SKM-1 treated with dmso at 0.1 percent for 144 hours (cell line): Measurements from ENCODE around the gene CLCNKA.
"Not testable (repeated sequence)": the region's sequence is repeated elsewhere in the genome, so short reads cannot be mapped to it uniquely, and the experiment has no call there.

Source experiments
- DNase-seq: peaks from one replicate; lab custom pipeline; 2025; ENCODE audit not compliant: unreplicated experiment; lab: John Stamatoyannopoulos, UW

The CLCNKA gene

DNA sequence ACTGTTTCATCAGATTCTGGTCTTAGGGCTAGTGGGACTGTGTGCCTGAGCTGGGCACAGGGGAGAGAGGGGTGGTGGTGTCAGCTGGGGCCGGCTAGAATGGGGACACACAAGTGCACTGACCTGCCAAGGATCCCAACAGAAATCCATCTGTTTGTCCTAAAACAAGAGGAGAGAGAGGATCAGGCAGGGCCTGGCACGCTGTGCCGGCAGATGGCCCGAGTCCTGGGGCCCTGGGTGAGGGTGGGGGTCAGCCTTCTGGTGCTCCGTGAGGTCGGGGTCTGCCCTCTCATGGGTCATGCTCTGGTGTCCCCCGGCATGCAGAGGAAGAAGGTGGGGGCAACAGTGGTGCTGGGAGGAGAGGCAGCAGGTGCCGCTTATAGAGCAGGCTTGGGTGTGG lies 18.0 kb downstream of the CLCNKA start:
- DNase-seq, result not testable (repeated sequence)

DNA sequence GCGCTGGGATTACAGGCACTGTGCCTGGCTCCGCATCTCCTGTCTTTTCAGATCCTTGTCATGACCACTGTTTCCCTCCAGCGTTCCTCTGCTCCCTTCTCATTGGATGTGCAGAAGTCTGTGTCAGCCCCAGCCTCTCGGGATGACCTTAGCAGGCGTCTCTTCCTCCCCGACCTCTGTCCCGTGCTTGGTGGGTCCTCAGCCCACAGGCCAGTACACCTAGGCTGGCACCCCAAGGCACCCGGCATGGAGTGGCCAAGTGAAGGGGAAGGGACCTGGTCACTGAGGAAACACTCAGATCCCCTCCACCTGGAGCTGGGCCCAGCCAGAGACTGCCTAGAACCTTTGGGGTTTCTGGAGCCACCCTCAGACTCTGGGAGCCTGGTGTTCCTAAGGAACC lies 19.4 kb downstream of the CLCNKA start:
- no peak for DNase-seq

DNA sequence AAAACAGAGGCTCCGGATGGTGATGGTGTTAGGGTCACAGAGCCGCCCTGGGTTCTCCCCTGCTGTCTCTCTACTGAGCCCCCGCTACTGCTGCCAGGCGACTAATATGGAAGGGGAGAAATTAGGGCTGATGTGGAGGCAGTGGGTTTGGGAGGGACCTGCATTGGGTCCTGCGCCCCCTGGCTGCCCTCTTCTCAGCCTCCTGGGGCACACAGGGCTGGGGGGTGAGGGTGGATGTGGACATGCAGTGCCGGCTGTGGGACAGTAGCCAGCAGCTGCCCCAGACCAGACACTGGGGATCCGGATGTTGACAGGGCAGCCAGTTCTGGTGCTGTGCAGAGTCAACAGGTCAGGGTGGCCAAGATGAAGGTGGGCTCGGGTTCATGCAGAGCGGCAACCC lies 20.3 kb downstream of the CLCNKA start:
- DNase-seq, result no peak

DNA sequence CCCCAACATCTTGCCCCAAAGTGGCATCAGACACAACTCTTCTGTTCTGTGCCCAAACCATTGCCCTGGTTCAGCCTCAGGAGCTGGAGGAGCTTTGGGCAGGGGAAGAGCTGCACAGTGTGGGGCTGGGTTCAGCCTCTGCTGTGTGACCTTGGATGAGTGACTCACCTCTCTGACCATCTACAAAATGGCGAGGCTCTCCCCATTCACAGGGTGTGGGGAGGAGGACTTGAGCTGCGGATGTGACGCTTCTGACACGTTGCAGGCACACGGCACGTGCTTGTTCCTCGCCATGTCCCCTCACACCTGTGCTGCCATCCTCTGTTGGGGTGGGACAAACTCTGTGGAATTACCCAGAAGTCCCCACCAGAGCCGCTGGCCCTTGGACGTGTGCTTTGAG lies 20.8 kb downstream of the CLCNKA start:
- not testable (repeated sequence) for DNase-seq

DNA sequence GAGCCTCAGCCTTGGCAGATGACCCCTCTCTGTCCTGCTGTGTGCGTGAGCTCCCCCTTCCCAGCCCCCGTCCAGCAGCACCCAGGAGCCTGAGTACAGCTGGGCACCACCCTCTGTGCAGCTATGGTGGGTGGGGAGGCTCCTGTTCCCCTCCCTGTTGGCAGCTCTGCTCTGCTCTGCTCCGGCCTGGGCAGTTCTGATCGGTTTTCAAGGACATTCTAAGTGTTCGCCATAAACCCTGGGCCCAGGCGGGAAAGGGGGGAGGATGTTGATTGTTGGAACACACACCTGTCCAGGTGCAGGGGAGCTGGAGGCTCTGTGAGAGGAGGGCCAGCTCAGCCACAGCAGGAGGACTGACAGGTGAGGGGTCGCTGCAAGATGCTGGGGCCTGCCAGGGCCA lies 21.7 kb downstream of the CLCNKA start, which contains the start of gene CLCNKB:
CLCNKB (plus strand) TSS at position 262 of the 400 bp plus-strand sequence. CDS start 711 bp downstream, outside the sequence.
- no peak for DNase-seq

DNA sequence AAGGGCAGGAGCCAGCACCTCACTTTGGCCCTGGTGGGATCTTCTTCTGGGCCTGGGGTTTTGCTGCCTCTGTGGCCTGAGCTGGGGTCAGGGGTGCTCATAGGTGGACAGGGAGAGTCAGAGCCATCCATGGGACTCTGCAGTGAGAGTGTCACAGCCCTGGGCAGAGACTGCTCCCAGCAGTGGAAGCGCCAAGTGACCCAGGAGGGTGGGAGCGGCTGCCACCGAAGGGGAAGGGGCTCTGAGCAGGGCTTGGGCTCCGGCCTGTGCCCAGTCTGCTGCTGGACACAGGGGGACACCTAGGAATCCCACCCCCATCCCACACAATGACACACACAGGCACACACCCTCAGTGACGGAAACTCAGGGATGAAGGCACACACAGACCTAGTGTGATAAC lies 22.1 kb downstream of the CLCNKA start:
- DNase-seq, result no peak

DNA sequence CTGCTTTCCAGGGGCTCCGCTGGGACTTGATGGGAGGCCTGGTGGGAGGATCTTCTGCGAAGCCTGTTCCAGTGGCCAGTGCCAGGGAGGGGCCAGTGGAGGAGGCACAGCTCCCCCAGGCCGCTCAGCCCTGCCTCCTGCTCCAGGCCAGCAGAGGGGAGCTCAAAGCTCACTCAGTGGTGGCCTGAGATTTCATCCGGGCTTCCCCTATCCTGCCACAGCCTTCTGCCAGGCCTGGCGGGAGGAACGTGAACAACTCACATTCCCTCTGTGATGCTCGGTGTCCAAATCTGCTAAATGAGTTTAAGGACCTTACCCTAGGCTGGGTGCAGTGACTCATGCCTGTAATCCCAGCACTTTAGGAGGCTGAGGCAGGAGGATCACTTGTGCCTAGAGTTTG lies 25.0 kb downstream of the CLCNKA start:
- DNase-seq, result no peak

DNA sequence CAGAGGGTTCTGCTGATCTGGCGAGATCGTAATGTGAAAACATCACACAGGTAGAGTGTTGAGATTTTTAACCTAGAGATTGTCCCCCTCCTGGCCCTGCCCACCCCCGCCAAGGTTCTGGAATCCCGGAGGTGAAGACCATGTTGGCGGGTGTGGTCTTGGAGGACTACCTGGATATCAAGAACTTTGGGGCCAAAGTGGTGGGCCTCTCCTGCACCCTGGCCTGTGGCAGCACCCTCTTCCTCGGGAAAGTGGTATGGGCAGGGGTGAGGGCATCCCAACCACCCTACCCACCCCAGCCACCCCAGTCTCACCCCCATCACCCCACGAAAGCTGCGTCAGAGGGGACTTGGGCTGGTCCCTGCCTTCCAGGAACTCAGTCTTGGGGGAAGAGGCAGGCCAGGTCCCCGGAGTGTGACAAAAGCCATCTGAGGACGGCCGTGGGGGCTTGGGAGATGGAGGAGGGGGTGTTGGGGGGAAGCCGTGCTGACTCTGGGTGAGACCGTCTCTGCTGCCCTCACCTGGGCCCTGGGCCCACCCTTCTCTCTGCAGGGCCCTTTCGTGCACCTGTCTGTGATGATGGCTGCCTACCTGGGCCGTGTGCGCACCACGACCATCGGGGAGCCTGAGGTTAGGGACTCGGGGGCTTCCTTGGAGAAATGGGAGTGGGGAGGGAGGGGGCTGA lies 26.1 kb downstream of the CLCNKA start:
- DNase-seq, result no peak

DNA sequence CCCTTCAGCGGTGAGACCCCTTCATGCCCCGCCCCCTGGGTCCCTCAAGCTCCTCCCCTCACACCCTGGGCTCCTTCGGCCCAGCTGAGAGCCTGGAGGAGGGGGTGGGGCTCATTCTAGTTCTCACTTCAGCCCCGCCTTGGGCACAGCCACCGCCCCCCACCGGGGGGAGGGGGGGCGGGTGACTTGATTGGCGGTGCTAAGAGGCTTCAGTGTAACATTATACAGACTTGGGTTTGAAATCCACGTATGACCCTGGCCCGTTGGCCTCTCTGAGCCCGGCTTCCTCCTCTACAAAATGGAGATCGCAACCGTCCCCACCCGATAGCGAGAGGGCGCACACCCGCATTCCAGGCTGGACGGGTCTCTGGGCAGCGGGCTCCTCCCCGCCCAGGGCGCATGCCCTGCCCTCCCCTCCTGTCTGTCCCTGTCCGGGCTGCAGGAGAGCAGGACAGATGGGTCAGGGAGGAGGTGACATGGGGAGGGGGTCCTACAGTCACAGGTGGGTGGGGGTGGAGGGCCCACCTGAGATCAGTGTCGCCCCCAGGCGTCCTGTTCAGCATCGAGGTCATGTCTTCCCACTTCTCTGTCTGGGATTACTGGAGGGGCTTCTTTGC lies 26.8 kb downstream of the CLCNKA start:
- DNase-seq, result no peak

DNA sequence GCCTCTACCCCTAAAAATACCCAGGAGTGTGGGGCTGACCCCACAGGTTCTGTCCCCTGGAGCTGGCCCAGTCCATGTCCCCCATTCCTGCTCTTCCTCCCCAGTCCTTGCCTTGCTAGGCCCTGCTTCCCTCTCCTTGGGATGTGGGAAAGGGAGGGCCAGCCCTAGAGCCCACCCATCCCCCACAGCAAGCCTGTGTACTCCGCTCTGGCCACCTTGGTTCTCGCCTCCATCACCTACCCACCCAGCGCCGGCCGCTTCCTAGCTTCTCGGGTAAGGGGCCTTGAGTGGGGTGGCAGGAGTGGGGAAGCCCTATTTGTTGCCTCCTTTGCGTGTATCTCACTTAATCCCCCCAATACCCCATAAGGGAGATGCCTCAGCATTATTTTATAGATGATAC lies 28.5 kb downstream of the CLCNKA start:
- DNase-seq, result no peak

DNA sequence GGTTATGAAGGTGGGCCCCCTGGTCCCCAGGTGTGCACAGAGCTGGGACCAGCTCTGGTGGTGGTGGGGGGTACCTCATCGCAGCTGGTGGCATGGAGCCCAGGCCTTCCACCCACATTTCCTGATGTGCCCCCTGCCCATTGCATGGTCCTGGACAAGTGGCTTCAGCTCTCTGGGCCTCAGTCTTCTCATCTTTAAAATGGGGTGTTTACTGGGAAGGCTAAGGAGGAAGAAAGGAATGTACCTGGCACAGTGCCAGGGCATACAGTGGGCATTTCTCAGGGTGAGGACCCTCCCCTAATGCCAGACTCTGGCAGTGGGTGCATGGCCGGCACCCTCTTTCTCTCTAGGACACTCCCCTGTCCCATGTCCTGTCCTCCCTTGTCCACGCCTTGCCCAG lies 29.2 kb downstream of the CLCNKA start:
- no peak for DNase-seq

DNA sequence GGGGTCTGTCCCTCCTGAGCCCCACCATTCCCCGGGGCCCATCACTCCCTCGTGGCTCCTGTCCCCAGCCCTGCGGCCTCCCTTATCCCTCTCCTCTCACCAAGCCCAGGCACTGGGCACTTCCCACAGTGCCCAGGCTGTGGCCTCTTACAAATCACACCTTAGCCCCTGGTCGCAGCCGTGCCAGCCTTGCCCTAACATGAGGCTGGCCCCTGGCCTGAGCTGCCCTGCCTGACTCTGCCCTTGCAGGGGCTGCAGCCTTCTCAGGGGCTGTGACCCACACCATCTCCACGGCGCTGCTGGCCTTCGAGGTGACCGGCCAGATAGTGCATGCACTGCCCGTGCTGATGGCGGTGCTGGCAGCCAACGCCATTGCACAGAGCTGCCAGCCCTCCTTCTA lies 30.1 kb downstream of the CLCNKA start:
- DNase-seq, result not testable (repeated sequence)

DNA sequence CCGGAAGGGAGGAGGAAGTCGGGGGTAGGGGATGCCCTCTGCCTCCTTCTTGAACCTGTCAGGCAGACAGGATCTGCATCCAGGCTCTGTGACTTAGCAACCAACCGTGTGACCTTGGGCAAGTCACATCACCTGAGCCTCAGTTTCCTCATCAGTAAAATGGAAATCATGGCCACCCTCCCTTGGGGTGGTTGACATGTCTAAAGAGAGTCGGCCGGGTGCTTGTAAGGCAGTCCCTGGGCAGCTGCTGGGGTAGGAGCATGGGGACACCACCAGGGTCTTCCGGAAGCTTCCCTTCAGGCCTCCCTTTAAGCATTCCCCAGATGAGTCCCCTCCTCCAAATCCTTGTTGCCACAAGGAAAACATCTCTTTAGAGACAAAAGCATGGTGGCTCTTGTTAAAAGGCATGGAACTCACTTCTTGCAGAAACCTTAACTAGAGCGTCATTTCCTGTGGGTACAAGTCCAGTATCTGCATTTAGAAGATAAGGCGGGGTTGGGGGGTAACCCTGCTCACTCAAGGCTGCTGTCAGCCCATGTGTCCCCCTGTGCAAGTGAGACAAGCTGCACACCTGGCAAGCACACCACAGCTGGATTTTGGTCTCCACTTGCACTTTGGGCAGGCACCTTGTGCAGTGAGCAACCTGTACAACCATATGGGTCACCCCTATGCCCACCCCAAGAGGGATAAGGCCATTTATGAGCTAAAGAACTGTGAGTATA lies 32.1 kb downstream of the CLCNKA start:
- DNase-seq, result no peak

DNA sequence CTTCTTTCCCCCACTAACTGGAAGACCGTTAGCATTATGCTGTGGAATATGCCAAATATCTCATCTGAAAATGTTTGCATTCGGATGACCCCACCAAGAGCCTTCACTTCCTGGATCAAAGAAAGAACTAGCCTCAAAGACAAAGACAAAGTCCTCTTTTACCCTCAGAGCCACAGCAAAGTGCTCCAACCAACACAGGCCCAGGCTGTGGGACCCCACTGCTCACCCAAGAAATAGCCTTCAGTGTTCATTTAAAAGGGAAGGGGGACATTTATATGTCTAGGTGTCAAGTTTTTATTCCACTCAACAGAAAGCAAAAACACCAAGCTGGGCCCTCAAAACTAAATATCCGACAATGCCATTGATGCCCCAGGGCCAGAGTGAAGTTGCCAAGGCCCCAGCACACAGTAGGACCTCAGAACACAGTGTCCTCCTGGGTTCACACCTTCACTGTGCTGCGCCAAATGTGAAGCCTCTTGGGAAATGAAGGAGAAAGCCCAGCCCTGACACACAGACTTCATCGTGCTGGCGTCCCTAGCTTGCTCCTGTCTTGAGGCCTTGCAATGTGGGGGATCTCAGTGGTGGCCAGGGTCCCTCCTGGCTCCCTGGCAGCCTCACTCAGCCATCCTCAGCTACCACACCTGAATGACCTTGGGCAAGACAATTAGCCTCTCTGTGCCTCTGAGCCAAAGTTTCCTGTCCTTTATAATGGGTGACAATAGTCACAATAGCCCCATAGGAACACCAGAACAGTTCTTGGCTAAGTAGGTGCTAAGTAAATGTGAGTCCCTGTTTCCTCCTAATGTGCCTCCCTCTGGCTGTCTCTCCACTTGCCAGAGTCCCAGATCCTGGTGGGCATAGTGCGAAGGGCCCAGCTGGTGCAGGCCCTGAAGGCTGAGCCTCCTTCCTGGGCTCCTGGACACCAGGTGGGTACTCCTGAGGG lies 33.0 kb downstream of the CLCNKA start:
- no peak for DNase-seq

DNA sequence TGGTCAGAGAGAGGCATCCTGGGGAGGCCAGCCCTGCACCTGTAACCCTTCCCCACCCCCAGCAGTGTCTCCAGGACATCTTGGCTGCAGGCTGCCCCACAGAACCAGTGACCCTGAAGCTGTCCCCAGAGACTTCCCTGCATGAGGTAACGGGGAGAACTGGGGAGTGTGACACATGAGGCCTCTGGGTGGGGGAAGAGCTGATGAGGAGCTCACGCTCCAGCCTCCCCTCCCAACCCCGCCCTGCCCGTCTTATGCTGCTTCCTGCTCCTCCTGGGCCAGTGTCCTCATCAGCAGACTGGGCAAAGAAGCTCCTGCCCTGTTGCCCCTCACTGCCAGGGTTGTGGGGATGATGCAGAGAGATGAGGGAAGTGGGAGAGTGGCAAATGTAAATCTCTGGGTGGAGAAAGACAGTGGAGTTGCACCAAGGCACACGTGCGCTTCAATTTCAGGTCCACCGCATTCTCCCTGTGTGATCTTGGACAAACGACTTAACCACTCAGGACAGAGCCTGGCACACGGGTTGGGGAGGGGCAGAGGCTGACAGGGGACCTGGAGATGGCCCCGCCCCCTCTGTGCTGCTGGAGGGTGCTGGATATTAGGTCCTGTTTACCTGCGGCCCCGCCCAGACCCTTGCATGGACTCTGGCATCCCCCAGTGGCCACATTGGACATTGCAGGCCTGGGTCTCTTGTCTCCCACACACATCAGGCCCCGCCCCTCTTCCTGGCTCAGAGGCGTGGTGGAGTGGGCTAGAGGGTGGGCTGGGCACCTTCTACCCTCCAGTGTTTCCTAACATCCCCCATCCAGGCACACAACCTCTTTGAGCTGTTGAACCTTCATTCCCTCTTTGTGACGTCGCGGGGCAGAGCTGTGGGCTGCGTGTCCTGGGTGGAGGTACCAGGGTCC lies 34.0 kb downstream of the CLCNKA start:
- DNase-seq, result peak; percentile 32

DNA sequence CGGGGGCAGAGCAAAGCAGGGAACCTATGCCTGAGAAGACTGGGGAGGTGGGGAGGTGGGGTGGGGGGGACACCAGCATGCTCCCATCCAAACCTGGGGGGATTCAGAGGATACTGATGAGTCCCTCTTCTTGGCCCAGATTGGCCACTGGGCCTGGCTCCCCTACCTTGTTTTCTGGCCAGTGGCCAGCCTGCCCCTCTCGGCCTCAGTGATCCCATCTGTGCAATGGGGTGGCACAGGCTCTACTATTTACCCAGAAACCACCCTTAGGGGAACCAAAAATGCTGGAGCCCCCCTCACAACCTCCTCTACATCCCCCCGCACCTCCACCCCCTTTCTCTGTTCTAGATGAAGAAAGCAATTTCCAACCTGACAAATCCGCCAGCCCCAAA lies 34.7 kb downstream of the CLCNKA start:
- DNase-seq, result not testable (repeated sequence)

DNA sequence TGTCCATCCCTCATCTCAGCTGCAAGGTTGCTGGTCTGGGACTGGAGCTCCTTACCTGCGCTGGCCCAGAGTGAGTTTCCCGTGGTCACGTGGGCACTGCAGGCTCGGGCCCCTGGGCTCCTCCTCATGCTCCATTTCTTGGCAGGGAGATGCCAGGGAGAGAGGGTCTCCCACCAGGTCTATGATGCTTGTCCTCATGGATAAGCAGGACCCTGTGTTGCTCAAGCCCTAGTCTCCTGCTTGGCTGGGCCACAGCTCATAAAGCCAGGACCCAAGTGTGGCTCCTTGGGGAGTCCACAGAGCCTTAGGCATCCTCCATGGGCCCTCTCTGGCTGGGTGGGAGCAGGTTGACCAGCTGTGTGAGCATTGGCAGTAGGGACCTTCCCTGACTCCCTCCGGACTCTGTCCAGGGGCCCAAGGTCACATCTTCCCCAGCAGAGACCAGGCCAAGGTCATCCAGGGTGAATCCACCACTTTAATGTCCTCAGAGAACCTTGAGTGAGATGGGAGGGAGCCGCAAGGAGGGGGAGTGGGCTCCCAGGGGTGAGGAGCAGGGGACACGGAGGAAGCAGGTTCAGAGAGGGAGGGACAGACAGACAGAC lies 35.6 kb downstream of the CLCNKA start:
- not testable (repeated sequence) for DNase-seq

DNA sequence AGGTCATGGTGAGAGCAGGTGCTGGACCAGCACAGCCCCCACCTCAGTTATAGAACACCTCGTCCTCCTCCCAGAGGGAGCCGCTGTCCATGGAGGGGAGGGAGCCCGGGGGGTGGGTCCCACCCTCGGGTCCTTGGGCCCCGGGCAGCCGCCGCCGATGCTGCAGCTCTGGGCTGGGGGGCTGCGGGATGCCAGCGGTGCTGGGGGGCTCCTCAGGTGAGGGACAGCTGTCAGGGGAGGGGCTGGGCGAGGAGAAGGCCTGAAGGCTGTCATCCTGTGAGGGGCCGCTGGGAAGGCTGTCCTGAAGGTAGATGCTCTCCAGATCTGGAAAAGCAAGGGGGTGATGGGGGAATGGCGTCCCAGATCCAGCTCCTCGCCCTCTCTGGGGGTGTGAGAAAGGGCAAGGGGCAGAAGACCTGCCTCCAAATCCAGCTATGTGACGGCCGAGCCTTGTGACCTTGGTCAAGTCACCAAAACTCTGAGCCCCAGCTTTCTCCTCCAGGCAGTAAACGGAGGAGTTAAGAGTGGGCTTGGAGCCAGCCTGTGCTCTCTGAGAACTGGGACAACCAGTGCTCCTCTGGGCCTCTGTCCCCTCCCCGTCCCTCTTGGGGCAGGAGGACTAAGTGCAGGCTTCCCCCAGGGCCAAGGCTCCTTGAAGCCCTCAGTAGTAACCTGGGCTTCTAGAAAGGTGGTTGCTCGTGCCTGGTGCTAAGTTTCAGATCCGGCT lies 36.7 kb downstream of the CLCNKA start:
- DNase-seq, result not testable (repeated sequence)

DNA sequence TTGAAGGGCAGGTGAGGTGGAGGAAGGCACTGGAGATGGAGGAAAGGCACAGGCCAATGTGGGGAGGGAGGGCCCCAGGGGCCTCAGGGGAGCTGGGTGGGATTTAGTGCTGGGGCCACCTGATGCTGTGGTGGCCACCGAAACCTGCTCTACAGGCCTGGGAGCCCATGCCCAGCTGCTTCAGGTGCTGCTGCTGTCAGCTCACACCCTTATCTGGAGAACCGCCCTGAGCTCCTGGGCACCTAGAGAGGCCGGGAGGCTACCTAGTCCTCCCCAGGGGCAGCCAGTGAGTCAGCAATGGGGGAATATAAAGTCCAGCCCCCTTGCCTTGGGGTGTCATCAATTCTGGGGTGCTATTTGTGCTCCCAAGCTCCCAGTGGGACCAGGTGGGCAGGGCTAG lies 39.4 kb downstream of the CLCNKA start:
- DNase-seq, result no peak
